H1 (cell line): ENCODE measurements around the gene FOXM1. TPM values are rescaled to one million over a fixed set of nuclear protein-coding genes. Genes with fewer than 3 reads are reported as not detected.

Experiments used
- BACH1 ChIP-seq: IDR thresholded peaks from 2 replicates; pipeline ENCODE4 v1.6.1; 2012; ENCODE audit warnings: low read length, improper control_type of control experiment
- TCF12 ChIP-seq: IDR thresholded peaks from 2 replicates; pipeline ENCODE4 v1.6.1; 2011; ENCODE audit warnings: low read depth, mild to moderate bottlenecking, low read length
- polyA plus RNA-seq, 7 experiments: library from polyadenylated mRNA; depleted of rRNA in 3 of 7; stranded (reverse) in 5 of 7; unstranded in 2 of 7; fragments of >200 nt in 5 of 7; fragments of 200-250 nt in 2 of 7; gene quantifications; 1 replicate in 5 of 7; 2 replicates in 1 of 7; 4 replicates in 1 of 7; pipeline versions ENCODE4 v1.2.1 to v1.2.3, GENCODE V29; 2011 to 2013; ENCODE audit warnings: missing spikeins in 2 of 7, mixed read lengths in 2 of 7
- total RNA-seq: library from RNA; stranded (reverse); fragmentation: NEBNext Ultra II Directional; extraction: Animal tissue kit (Norgen Biotek cat#: 25700); gene quantifications from 2 replicates; pipeline ENCODE4 v1.2.1, GENCODE V29; 2021

FOXM1 gene
- total and polyA plus RNA-seq, 2 of the 8 experiments (the other 6 are each of a cell fraction or from before 2014, with no cell fraction given), result 58.1 to 121 TPM

- TF ChIP-seq TCF12 (no peak), BACH1 (no peak)
Measured at GRCh38 chr12:2825132-2825531, 51.8 kb downstream of the FOXM1 start (continued).
